K562 (cell line): ENCODE measurements around the gene SUCNR1. TPM values are rescaled to one million over a fixed set of nuclear protein-coding genes. Genes with fewer than 3 reads are reported as not detected.
"Not testable (repeated sequence)": the region's sequence is repeated elsewhere in the genome, so short reads cannot be mapped to it uniquely, and the experiment has no call there.

Experiments used
- ATAC-seq: fragments of 200-7000 bp; cut with Tn5 transposase; 3 replicates; pipeline ENCODE4 v1.9.1; 2020; ENCODE audit warnings: moderate library complexity
- BruUV-seq: library from RNA; stranded (reverse); fragments of 400-500 nt; replicated peaks from 2 replicates; lab custom pipeline; 2021; lab: Mats Ljungman, UMichigan
- CTCF ChIA-PET: fragments of 300-600 bp; formaldehyde crosslinking; extraction: SDS; loops from one replicate; lab custom pipeline; 2021; ENCODE audit warnings: low intra/inter-chr PET ratio; lab: Yijun Ruan, JAX
- POLR2A ChIA-PET: fragments of 300-600, 350-650 bp; sonication (Branson Sonifier 250); formaldehyde crosslinking; extraction: SDS; loops from one replicate; lab custom pipeline; 2021; ENCODE audit warnings: antibody characterized with exemption, inconsistent platforms; lab: Yijun Ruan, JAX
- DNase-seq, 4 experiments: peaks; one replicate each; pipeline versions ENCODE4 v3.0.0 to v3.0.0-alpha.2; 2011 to 2018; ENCODE audit warnings: low spot score in 3 of 4, mixed read lengths in 3 of 4; ENCODE audit errors: extremely low read depth in 1 of 4
- FAIRE-seq: peaks from 2 replicates; lab custom pipeline; 2011; peaks lifted over from hg19 to GRCh38; lab: Jason Lieb, UNC
- H2AFZ ChIP-seq: 2 replicates; pipeline ENCODE4 v1.6.0; 2011; ENCODE audit warnings: low read depth, low read length, control low read depth, inconsistent platforms
- H3K27ac ChIP-seq: fragments of 200-600 bp; 3 replicates; pipeline ENCODE4 v1.8.0; 2011; ENCODE audit warnings: low read depth, mild to moderate bottlenecking, control low read depth, inconsistent platforms, low read length, moderate library complexity, mixed read lengths; ENCODE audit errors: extremely low read depth
- H3K27me3 ChIP-seq, 2 experiments: fragments of 300-600 bp in 1 of 2; 2 replicates in 1 of 2; 3 replicates in 1 of 2; pipeline versions ENCODE4 v1.6.0 to v1.8.0; 2011; ENCODE audit warnings: inconsistent platforms in 2 of 2, low read length in 2 of 2, mild to moderate bottlenecking in 1 of 2, mixed read lengths in 1 of 2, moderate library complexity in 1 of 2; ENCODE audit not compliant: control insufficient read depth in 2 of 2, insufficient read depth in 2 of 2
- H3K36me3 ChIP-seq: fragments of 300-600 bp; 3 replicates; pipeline ENCODE4 v1.8.0; 2011; ENCODE audit warnings: mild to moderate bottlenecking, low read length, inconsistent platforms; ENCODE audit not compliant: control insufficient read depth, insufficient read depth
- H3K4me1 ChIP-seq, 2 experiments: fragments of 200-600 bp in 1 of 2; replicated peaks in 1 of 2; 2 replicates in 1 of 2; 3 replicates in 1 of 2; pipeline versions ENCODE4 v1.5.1 to v1.8.0; 2011; ENCODE audit warnings: inconsistent platforms in 2 of 2, low read length in 2 of 2, mild to moderate bottlenecking in 1 of 2, mixed read lengths in 1 of 2, moderate library complexity in 1 of 2; ENCODE audit not compliant: control insufficient read depth in 2 of 2, insufficient read depth in 2 of 2
- H3K4me2 ChIP-seq: 2 replicates; pipeline ENCODE4 v1.6.1; 2011; ENCODE audit warnings: low read length, control low read depth, inconsistent platforms, mixed read lengths; ENCODE audit not compliant: insufficient read depth
- H3K4me3 ChIP-seq: fragments of 200-600 bp; sonication (generic), shearing (Covaris generic); 2 replicates; pipeline ENCODE4 v1.5.1; 2016; ENCODE audit warnings: control low read depth, inconsistent platforms
- H3K79me2 ChIP-seq: fragments of 200-600 bp; 3 replicates; pipeline ENCODE4 v1.8.0; 2011; ENCODE audit warnings: low read length, inconsistent platforms; ENCODE audit not compliant: control insufficient read depth, insufficient read depth
- H3K9ac ChIP-seq, 2 experiments: 2 replicates each; pipeline versions ENCODE4 v1.6.0 to v1.6.1; 2011; ENCODE audit warnings: low read depth in 2 of 2, low read length in 2 of 2, control low read depth in 1 of 2, inconsistent platforms in 1 of 2, mild to moderate bottlenecking in 1 of 2, mixed read lengths in 1 of 2; ENCODE audit not compliant: insufficient read depth in 1 of 2
- H3K9me1 ChIP-seq: one replicate; pipeline ENCODE4 v1.6.0; 2011; ENCODE audit warnings: inconsistent platforms, mild to moderate bottlenecking, low read length, moderate library complexity; ENCODE audit not compliant: control insufficient read depth, insufficient read depth
- H3K9me3 ChIP-seq: replicated peaks from 2 replicates; pipeline ENCODE4 v1.5.1; 2011; ENCODE audit warnings: low read depth, low read length, inconsistent platforms; ENCODE audit not compliant: control insufficient read depth, insufficient read depth
- H4K20me1 ChIP-seq: replicated peaks from 2 replicates; pipeline ENCODE4 v1.6.1; 2011; ENCODE audit warnings: low read length, inconsistent platforms, mixed read lengths; ENCODE audit not compliant: control insufficient read depth, insufficient read depth
- DMBX1 ChIP-seq: fragments of 250-450 bp; sonication (Bioruptor Pico); IDR thresholded peaks from 2 replicates; pipeline ENCODE4 v1.8.0; 2022; ENCODE audit warnings: inconsistent platforms, mild to moderate bottlenecking, moderate library complexity, borderline replicate concordance
- KLF6 ChIP-seq: fragments of 250-450 bp; sonication (Bioruptor Pico); IDR thresholded peaks from 2 replicates; pipeline ENCODE4 v1.4.0; 2020; ENCODE audit warnings: mild to moderate bottlenecking, moderate library complexity, borderline replicate concordance
- SMAD3 ChIP-seq: fragments of 450-650 bp; formaldehyde crosslinking; conservative IDR thresholded peaks from 2 replicates; pipeline ENCODE4 v1.4.0; 2020; ENCODE audit warnings: mild to moderate bottlenecking
- SMAD4 ChIP-seq: fragments of 250-450 bp; sonication (Bioruptor Pico); conservative IDR thresholded peaks from 2 replicates; pipeline ENCODE4 v1.8.0; 2021; ENCODE audit warnings: inconsistent platforms, mild to moderate bottlenecking, moderate library complexity
- TSHZ1 ChIP-seq: fragments of 250-450 bp; sonication (Bioruptor Pico); IDR thresholded peaks from 2 replicates; pipeline ENCODE4 v1.4.0; 2020; ENCODE audit warnings: mild to moderate bottlenecking, moderate library complexity
- ZNF239 ChIP-seq: fragments of 250-450 bp; sonication (Bioruptor Pico); IDR thresholded peaks from 2 replicates; pipeline ENCODE4 v1.4.0; 2020; ENCODE audit warnings: mild to moderate bottlenecking
- ZNF311 ChIP-seq: fragments of 250-450 bp; sonication (Bioruptor Pico); IDR thresholded peaks from 2 replicates; pipeline ENCODE4 v1.4.0; 2020; ENCODE audit warnings: mild to moderate bottlenecking, moderate library complexity
- ZNF41 ChIP-seq: fragments of 250-450 bp; sonication (Bioruptor Pico); conservative IDR thresholded peaks from 2 replicates; pipeline ENCODE4 v1.4.0; 2020; ENCODE audit warnings: mild to moderate bottlenecking
- ZNF740 ChIP-seq, 3 experiments: fragments of 200-800 bp in 1 of 3; sonication (Bioruptor generic) in 1 of 3; sonication (generic) in 1 of 3; formaldehyde crosslinking in 1 of 3; IDR thresholded peaks; 2 replicates each; pipeline versions ENCODE4 v1.6.1 to v1.8.0; 2016 to 2022; ENCODE audit warnings: mild to moderate bottlenecking in 2 of 3, missing compliant biosample characterization in 2 of 3, missing genetic modification characterization in 2 of 3, missing genetic modification reagents in 1 of 3
- WGBS: fragments of 100-300 bp; shearing (Covaris generic); methylation state at CpG from one replicate; pipeline ENCODE4 v1.1.6; 2016; ENCODE audit warnings: low coverage, mixed read lengths; ENCODE audit not compliant: insufficient coverage; ENCODE audit errors: missing lambda C conversion rate; 5-methylcytosine and 5-hydroxymethylcytosine counted together
- in situ Hi-C: fragments of 300-500 bp; cut with MboI; formaldehyde crosslinking; loops from 4 replicates; pipeline ENCODE4 v1.15.0; 2018; ENCODE audit warnings: inconsistent platforms, mixed read lengths
- intact Hi-C: fragments of 100-400 bp; cut with micrococcal nuclease; formaldehyde crosslinking; loops from 2 replicates; pipeline ENCODE4 v1.14.2; 2022
- polyA plus RNA-seq, 8 experiments: library from polyadenylated mRNA; depleted of rRNA in 4 of 8; stranded (reverse) in 5 of 8; unstranded in 3 of 8; fragments of >200 nt; fragmentation: Nextera tagmentation in 2 of 8; fragmentation: Illumina TruSeq in 1 of 8; extraction: Ambion mirVana in 2 of 8; extraction: Trizol in 1 of 8; gene quantifications; 2 replicates each; pipeline versions ENCODE4 v1.2.1 to v1.2.3, GENCODE V29; 2011 to 2014; ENCODE audit warnings: inconsistent platforms in 1 of 8, missing spikeins in 1 of 8
- total RNA-seq, 7 experiments: library from RNA; depleted of rRNA in 6 of 7; stranded (reverse); fragments of >200 nt in 6 of 7; fragmentation: Illumina TruSeq in 2 of 7; extraction: Trizol in 2 of 7; gene quantifications; 2 replicates each; pipeline versions ENCODE4 v1.2.1 to v1.2.3, GENCODE V29; 2011 to 2021; ENCODE audit warnings: low replicate concordance in 1 of 7

The SUCNR1 gene
- total and polyA plus RNA-seq, 9 of the 15 experiments (the other 6 are each of a cell fraction or from before 2014, with no cell fraction given): 0.04 to 0.54 (median 0.13) TPM

GRCh38 chr3:151887450-151888211 is 14.2 kb downstream of the SUCNR1 start:
- DNase-seq; H3K79me2 ChIP-seq; H3K36me3 ChIP-seq; H3K9me3 ChIP-seq; BruUV-seq; POLR2A ChIA-PET; H3K9me1 ChIP-seq; H4K20me1 ChIP-seq; H3K4me1 ChIP-seq; H3K9ac ChIP-seq; H3K4me3 ChIP-seq; H3K27ac ChIP-seq; intact Hi-C loops; CTCF ChIA-PET; H3K4me2 ChIP-seq; in situ Hi-C loops; H2AFZ ChIP-seq; H3K27me3 ChIP-seq; TF ChIP-seq ZNF740 (CRISPR knock-in tag; IDR thresholded peaks at IDR 0.05): not testable (repeated sequence)
- TF ChIP-seq SMAD3 (CRISPR knock-in tag): 0 out of 2 replicates have a peak, but pooled peaks have one; percentile 51
- peak in 1 of 2 experiments; percentile 61; a peak in 1 of 4 replicates for TF ChIP-seq ZNF740 (tag; IDR thresholded peaks at IDR 0.05)
- 0 out of 2 replicates have a peak, but pooled peaks have one; percentile 47 for TF ChIP-seq TSHZ1 (CRISPR knock-in tag)
- TF ChIP-seq KLF6 (CRISPR knock-in tag): peak; percentile 75; the same call in 1 of the 2 replicates
- TF ChIP-seq ZNF311 (CRISPR knock-in tag): peak; percentile 67; the same call in 1 of the 2 replicates
- TF ChIP-seq ZNF239 (CRISPR knock-in tag): peak; percentile 49; the same call in 1 of the 2 replicates
- peak; percentile 75; the same call in 1 of the 2 replicates for TF ChIP-seq DMBX1
- 0 out of 2 replicates have a peak, but pooled peaks have one; percentile 25 for TF ChIP-seq SMAD4
- TF ChIP-seq ZNF41: peak; percentile 40; the same call in 1 of the 2 replicates
- FAIRE-seq (peak; percentile 64), ATAC-seq (peak; percentile 67)
- WGBS: 63% methylated on average over 1 of the region's 3 CpGs
